Measurements from ENCODE around the gene ABCA7.
A peak's percentile ranks its signal among the peaks of the same experiment; 100 is the strongest.

Gene ABCA7

DNA sequence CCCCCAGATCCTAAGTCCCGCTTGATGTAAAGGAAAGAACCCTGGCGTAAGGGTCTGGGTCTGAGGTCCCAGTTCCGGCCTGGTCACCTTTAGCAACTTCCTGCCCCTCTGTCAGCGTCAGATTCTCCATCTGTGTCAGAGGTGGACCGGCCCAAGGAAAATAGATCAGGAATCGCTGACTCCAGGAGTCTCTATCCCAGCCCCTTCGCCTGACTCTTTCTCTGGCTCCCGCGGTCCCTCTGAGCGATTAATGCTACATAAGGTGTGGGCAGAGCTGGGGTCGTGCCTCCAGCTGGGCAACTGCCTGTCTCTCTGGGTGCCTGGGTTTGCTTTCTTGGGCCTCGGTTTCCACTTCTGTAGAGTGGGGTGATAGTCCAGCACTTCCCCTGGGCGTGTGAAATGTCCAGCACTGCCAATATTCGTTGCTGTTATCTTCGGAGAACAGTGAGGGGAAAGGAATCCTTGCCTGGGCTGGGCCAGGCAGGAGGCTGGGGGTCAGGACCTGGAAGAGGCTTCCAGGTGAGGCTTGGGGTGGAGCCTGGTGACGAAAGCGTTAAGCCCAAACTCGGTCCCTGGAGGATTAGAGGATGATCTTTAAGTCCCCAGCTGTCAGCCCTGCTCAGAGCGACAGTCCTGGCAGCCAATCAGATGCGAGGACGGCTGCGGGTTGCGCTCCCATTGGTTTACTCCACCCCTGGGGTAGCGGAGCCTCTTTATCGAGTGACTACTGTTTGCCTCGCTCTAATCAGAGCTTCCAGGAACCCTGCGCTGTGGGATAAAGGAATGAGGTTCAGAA, 767 bp downstream of the ABCA7 start:
- peak; percentile 93 for DNase-seq (ENCODE audit: low spot score)

- no peak for DNase-seq (ENCODE audit: low spot score)
These were observed 1.4 kb downstream of the ABCA7 start for GRCh38 chr19:1041272-1041834.

DNA sequence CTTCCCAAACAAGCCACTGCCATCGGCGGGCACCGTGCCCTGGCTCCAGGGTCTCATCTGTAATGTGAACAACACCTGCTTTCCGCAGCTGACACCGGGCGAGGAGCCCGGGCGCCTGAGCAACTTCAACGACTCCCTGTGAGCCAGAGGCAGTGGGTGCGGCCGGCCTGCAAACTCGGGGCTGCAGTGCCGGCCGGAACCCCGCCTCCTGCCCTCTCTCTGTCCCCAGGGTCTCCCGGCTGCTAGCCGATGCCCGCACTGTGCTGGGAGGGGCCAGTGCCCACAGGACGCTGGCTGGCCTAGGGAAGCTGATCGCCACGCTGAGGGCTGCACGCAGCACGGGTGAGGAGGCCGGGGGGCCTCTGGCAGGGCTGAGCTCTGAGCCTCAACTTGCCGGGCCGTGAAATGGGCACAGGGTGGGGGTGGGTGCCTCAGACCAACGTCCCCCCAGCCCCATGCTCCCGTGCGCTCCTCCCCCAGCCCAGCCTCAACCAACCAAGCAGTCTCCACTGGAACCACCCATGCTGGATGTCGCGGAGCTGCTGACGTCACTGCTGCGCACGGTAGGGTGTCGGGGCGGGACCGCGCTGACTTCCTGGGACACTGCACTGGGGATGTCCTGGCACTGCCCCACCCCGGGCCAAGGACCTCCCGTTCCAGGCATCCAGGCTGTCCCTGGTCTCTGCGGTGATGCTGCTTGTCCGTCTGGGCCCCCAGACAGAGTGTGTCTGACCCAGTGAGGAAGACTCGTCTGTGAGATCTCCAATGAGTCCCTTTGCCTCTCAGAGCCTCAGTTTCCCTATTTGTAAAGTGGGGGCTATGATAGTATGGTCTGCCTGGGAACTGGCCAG, 2.2 kb downstream of the ABCA7 start:
- no peak for DNase-seq (ENCODE audit: low spot score)

DNA sequence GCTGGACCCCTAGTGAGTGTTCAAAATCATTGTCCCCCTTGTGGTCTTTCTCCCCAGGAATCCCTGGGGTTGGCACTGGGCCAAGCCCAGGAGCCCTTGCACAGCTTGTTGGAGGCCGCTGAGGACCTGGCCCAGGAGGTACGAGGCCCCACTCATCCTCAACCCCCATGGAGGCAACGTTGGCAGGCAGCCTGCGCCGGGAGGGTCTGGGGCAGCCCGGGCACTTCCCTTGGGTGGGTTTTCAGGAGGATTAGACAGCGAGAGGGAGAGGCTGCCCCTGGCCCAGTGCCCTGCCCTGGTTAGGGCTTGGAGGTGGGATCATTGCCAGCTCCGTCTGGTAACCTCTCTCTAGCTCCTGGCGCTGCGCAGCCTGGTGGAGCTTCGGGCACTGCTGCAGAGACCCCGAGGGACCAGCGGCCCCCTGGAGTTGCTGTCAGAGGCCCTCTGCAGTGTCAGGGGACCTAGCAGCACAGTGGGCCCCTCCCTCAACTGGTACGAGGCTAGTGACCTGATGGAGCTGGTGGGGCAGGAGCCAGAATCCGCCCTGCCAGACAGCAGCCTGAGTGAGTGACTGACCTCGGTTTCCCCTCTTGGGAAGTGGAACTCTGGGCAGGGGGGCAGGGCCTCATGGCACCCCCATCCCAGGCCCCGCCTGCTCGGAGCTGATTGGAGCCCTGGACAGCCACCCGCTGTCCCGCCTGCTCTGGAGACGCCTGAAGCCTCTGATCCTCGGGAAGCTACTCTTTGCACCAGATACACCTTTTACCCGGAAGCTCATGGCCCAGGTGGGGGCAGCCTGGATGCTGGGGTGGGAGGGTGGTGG, 3.0 kb downstream of the ABCA7 start:
- DNase-seq (ENCODE audit: low spot score) = no peak

GRCh38 chr19:1045247-1045603, 5.3 kb downstream of the ABCA7 start:
- no peak for DNase-seq (ENCODE audit: low spot score)

DNA sequence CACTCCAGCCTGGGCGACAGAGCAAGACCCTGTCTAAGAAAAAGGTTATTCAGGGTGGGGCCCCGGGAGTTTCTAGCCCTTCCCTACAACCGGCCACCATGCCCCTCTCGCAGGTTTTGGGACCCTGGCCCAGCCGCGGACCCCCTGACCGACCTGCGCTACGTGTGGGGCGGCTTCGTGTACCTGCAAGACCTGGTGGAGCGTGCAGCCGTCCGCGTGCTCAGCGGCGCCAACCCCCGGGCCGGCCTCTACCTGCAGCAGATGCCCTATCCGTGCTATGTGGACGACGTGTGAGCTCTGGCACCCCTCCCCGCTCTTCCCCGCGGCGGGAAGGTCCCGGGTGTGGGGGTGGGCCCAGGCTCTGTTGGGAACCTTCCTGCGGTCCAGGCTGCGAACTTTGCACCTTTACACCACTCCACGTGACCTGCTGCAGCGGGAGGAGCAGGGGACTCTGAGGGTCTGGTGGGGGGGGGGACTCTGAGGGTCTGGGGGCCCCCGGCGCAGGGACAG, 6.3 kb downstream of the ABCA7 start:
- DNase-seq (ENCODE audit: low spot score) = no peak

DNA sequence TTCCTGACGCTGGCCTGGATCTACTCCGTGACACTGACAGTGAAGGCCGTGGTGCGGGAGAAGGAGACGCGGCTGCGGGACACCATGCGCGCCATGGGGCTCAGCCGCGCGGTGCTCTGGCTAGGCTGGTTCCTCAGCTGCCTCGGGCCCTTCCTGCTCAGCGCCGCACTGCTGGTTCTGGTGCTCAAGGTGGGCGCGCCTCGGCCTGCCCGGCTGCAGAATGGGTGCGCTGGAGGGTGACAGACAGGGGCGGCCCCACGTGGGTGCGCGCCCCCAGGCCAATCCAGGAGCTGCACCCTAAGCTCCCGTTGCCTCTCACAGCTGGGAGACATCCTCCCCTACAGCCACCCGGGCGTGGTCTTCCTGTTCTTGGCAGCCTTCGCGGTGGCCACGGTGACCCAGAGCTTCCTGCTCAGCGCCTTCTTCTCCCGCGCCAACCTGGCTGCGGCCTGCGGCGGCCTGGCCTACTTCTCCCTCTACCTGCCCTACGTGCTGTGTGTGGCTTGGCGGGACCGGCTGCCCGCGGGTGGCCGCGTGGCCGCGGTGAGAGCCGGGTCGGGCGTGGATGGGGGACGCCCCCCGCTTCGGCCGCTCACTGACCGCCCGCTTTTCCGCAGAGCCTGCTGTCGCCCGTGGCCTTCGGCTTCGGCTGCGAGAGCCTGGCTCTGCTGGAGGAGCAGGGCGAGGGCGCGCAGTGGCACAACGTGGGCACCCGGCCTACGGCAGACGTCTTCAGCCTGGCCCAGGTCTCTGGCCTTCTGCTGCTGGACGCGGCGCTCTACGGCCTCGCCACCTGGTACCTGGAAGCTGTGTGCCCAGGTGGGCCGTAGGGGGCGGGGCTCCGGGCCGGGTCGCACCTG, 7.2 kb downstream of the ABCA7 start:
- DNase-seq (ENCODE audit: low spot score) = no peak

DNA sequence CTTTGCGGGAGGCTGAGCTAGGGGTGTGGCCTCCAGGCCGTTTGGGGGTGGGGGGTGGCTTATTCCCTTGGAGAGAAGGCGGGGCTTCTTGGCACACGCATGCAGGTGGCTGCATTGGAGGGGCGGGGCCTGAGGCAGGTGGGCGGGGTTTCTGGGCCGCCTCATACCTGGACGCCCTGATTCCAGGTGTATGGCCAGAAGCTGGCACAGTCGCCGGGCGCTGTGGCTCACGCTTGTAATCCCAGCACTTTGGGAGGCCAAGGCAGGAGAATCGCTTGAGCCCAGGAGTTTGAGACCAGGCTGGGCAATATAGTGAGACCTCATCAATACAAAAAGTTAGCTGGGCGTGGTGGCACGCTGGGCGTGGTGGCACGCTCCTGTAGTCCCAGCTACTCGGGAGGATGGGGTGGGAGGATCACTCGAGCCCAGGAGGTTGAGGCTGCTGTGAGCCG, 7.8 kb downstream of the ABCA7 start:
- no peak for DNase-seq (ENCODE audit: low spot score)

GRCh38 chr19:1049106-1049505, 9.2 kb downstream of the ABCA7 start:
- DNase-seq (ENCODE audit: low spot score) = no peak

DNA sequence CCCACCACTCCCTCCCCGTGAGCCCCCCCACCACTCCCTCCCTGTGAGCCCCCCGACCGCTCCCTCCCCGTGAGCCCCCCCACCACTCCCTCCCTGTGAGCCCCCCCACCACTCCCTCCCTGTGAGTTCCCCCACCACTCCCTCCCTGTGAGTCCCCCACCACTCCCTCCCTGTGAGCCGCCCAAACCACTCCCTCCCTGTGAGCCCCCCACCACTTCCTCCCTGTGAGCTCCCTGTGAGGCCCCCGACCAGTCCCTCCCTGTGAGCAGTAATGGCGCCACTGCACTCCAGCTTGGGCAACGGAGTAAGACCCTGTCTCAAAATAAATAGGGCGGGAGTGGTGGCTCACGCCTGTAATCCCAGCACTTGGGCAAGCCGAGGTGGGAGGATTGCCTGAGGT, 9.9 kb downstream of the ABCA7 start:
- DNase-seq (ENCODE audit: low spot score) = no peak

GRCh38 chr19:1050989-1051788, 11.3 kb downstream of the ABCA7 start:
- no peak for DNase-seq (ENCODE audit: low spot score)

DNA sequence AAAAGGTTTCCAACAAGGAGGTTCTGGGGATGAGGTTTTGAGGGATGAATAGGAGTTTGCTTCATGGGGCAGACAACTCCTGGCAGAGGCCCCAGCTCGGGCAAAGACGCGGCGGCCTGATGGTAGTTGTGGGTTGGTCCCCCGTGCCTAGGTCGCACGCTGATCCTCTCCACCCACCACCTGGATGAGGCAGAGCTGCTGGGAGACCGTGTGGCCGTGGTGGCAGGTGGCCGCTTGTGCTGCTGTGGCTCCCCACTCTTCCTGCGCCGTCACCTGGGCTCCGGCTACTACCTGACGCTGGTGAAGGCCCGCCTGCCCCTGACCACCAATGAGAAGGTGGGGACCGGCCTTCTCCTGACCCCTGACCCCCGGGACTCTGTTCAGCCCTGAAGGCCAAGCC, 11.9 kb downstream of the ABCA7 start:
- no peak for DNase-seq (ENCODE audit: low spot score)

- DNase-seq (ENCODE audit: low spot score) = no peak
These were observed 12.6 kb downstream of the ABCA7 start for GRCh38 chr19:1052349-1052975.

DNA sequence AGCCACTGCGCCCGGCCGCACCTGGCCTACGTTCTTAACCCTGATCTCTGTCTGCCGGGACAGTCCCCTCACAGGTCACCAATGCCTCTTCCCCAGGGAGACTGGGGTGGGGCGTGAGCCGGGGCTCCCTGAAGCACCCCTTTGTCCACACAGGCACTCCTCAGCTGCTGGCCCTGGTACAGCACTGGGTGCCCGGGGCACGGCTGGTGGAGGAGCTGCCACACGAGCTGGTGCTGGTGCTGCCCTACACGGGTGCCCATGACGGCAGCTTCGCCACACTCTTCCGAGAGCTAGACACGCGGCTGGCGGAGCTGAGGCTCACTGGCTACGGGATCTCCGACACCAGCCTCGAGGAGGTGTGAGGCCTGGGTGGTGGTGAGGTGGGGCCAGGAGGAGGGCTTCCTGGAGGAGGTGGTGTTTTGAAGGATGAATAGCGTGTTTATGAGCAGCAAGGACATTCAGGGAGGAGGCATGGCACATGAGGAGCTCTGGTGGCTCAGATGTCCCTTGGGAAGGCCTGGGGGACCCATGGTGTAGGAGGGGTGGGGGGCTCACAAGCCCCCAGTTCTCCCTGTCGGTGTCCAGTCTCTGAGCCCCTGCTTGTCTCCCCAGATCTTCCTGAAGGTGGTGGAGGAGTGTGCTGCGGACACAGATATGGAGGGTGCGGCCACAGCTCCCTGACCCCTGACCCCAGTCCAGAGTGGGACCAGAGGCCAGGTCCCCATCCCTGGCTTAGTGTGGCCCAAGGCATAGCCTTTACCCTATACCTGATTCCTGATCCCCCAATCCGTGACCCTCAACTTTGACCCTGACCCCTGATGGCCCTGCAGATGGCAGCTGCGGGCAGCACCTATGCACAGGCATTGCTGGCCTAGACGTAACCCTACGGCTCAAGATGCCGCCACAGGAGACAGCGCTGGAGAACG, 13.5 kb downstream of the ABCA7 start:
- no peak for DNase-seq (ENCODE audit: low spot score)

GRCh38 chr19:1054102-1055027, 14.5 kb downstream of the ABCA7 start:
- no peak for DNase-seq (ENCODE audit: low spot score)

- DNase-seq (ENCODE audit: low spot score) = no peak
These were observed 15.1 kb downstream of the ABCA7 start for GRCh38 chr19:1055028-1055425.

DNA sequence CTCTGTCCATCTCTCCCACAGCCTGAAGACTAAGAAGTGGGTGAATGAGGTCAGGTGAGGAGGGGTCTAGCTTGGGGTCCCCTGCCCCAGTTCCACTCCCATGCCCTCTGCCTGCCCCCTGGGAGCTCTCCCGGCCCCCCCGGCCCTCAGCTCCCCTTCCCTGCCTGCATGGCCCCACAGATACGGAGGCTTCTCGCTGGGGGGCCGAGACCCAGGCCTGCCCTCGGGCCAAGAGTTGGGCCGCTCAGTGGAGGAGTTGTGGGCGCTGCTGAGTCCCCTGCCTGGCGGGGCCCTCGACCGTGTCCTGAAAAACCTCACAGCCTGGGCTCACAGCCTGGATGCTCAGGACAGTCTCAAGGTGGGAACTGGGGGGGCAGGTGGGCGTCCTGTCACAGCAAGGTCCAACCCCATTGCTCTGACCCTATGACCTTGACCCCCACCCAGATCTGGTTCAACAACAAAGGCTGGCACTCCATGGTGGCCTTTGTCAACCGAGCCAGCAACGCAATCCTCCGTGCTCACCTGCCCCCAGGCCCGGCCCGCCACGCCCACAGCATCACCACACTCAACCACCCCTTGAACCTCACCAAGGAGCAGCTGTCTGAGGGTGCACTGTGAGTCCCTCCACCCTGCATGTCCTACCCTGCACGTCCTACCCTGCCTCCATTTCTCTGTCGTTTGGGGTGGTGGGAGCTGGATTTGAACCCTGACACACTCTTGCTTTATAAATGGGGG, 16.1 kb downstream of the ABCA7 start:
- no peak for DNase-seq (ENCODE audit: low spot score)

Measured in Ammon's horn (tissue), 1 donor.